Keratinocyte (primary cell): ENCODE measurements around the gene DMPK.

ENCODE experiments used
- CTCF ChIP-seq, 3 experiments: IDR thresholded peaks in 1 of 3; conservative IDR thresholded peaks in 1 of 3; optimal IDR thresholded peaks in 1 of 3; 2 replicates in 2 of 3; 3 replicates in 1 of 3; pipeline versions ENCODE3 to v1.5.1; 2011; ENCODE audit warnings: low read length in 3 of 3, mild to moderate bottlenecking in 3 of 3, moderate library complexity in 2 of 3, control low read depth in 1 of 3, inconsistent platforms in 1 of 3; ENCODE audit not compliant: insufficient read depth in 2 of 3; ENCODE audit errors: extremely low read depth in 1 of 3
- EZH2 ChIP-seq: IDR thresholded peaks from one replicate; pipeline ENCODE4 v1.6.1; 2012; ENCODE audit warnings: inconsistent platforms, mild to moderate bottlenecking, low read length, moderate library complexity

GRCh38 chr19:45779231-45780145 is 2.8 kb downstream of the DMPK start:
- peak; percentile 78 to 89 (median 87) for TF ChIP-seq CTCF (optimal IDR thresholded peaks at IDR 0.05 in 1 of 3, IDR thresholded peaks at IDR 0.05 in 1 of 3, conservative IDR thresholded peaks at IDR 0.05 in 1 of 3; ENCODE audit: extremely low read depth in 1 of 3, insufficient read depth in 2 of 3, low read length in 3 of 3)
- no peak for TF ChIP-seq EZH2
